Measurements from ENCODE around the gene OR51S1.

OR51S1 gene

DNA sequence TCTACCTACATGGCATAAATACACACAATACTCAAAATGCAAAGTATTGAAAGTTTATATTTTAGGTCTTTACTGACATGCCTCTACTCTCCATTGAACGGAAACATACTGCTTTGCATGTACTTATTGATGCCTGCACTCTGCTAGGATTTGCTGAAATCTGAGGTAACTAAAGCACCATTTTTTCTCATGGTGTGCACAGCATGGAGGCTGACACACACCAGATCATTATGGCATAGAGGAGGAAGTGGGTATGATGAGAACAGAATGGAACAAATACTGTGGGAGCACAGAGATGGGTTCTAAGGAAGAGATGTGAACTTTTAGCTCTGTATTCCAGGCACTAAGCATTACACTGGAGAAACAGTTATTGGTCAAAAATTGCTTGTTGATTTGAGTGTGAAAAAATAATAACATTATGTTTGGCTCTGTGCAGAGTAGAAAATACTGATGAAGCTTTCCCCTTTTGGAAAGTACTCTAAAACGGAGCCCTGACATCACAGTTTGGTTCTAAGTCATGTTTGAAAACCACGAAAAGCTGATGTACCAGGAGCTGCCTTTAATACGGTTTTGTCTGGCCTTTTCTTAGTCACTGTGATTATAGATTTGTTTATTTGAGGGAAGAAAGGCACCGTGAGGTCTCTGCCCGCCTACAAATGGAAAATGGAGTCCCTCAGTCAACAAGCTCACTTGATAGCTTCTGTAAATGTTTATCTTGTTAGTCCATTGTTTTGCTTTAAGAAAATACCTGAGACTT is 50.4 kb downstream of the OR51S1 start:
- FAIRE-seq (no peak), DNase-seq (ENCODE audit: insufficient read length) (no peak)

More for the DNA sequence above, 50.4 kb downstream of the OR51S1 start:
- TF ChIP-seq POLR2A (IDR thresholded peaks at IDR 0.05; ENCODE audit: low read depth, low read length) (no peak), POLR2AphosphoS5 (IDR thresholded peaks at IDR 0.05; ENCODE audit: low read depth, low read length) (no peak), TAF1 (IDR thresholded peaks at IDR 0.05; ENCODE audit: borderline replicate concordance, low read depth, low read length) (no peak)
